IMR-90 (cell line): ENCODE results near the gene HOXD12. TPM values are rescaled to one million over a fixed set of nuclear protein-coding genes. Genes with fewer than 3 reads are reported as not detected.

Experiments used
- ATAC-seq: fragments of 200-7000 bp; cut with Tn5 transposase; 2 replicates; pipeline ENCODE4 v1.9.1; 2020; ENCODE audit warnings: low read depth, mild to moderate bottlenecking, moderate library complexity
- BruUV-seq: library from RNA; stranded (reverse); fragments of 400-500 nt; replicated peaks from 2 replicates; lab custom pipeline; 2021; lab: Mats Ljungman, UMichigan
- CTCF ChIA-PET: fragments of 300-600 bp; formaldehyde crosslinking; extraction: SDS; loops from one replicate; lab custom pipeline; 2021; ENCODE audit warnings: antibody characterized with exemption; lab: Yijun Ruan, JAX
- POLR2A ChIA-PET: fragments of 300-600 bp; sonication (Branson Sonifier 250); formaldehyde crosslinking; loops from one replicate; lab custom pipeline; 2022; ENCODE audit warnings: antibody characterized with exemption; ENCODE audit not compliant: unreplicated experiment; lab: Charles Lee
- DNase-seq: peaks from one replicate; pipeline ENCODE4 v3.0.0; 2013
- H2AFZ ChIP-seq: replicated peaks from 2 replicates; pipeline ENCODE3; 2013; ENCODE audit warnings: low read length, mild to moderate bottlenecking; ENCODE audit not compliant: poor library complexity
- H2AK5ac ChIP-seq: 2 replicates; pipeline ENCODE4 v1.6.1; 2013; ENCODE audit warnings: low read depth, low read length, inconsistent platforms
- H2AK9ac ChIP-seq: replicated peaks from 2 replicates; pipeline ENCODE3; 2013; ENCODE audit warnings: mild to moderate bottlenecking, low read depth, low read length, moderate library complexity; ENCODE audit not compliant: poor library complexity
- H2BK120ac ChIP-seq: 2 replicates; pipeline ENCODE4 v1.6.1; 2013; ENCODE audit warnings: low read depth, low read length, inconsistent platforms
- H2BK15ac ChIP-seq: 3 replicates; pipeline ENCODE4 v1.6.1; 2013; ENCODE audit warnings: low read depth, low read length, inconsistent platforms
- H2BK20ac ChIP-seq: 2 replicates; pipeline ENCODE4 v1.6.1; 2013; ENCODE audit warnings: low read depth, mild to moderate bottlenecking, inconsistent platforms, low read length, moderate library complexity
- H2BK5ac ChIP-seq: 2 replicates; pipeline ENCODE4 v1.6.1; 2013; ENCODE audit warnings: mild to moderate bottlenecking, low read depth, low read length, inconsistent platforms; ENCODE audit not compliant: poor library complexity, severe bottlenecking
- H3K14ac ChIP-seq: replicated peaks from 2 replicates; pipeline ENCODE4 v1.6.1; 2013; ENCODE audit warnings: low read depth, low read length, inconsistent platforms
- H3K18ac ChIP-seq: 2 replicates; pipeline ENCODE4 v1.6.1; 2013; ENCODE audit warnings: low read depth, low read length, control low read depth
- H3K23ac ChIP-seq: 2 replicates; pipeline ENCODE4 v1.6.1; 2013; ENCODE audit warnings: low read depth, low read length, inconsistent platforms
- H3K27ac ChIP-seq: 2 replicates; pipeline ENCODE4 v1.5.1; 2013; ENCODE audit warnings: mild to moderate bottlenecking, control low read depth, low read length; ENCODE audit not compliant: insufficient read depth
- H3K27me3 ChIP-seq: 2 replicates; pipeline ENCODE4 v1.6.1; 2013; ENCODE audit warnings: low read length; ENCODE audit not compliant: control insufficient read depth, insufficient read depth
- H3K36me3 ChIP-seq: 2 replicates; pipeline ENCODE4 v1.6.1; 2013; ENCODE audit warnings: low read length, mixed read lengths; ENCODE audit not compliant: control insufficient read depth, insufficient read depth
- H3K4ac ChIP-seq: 2 replicates; pipeline ENCODE4 v1.6.1; 2013; ENCODE audit warnings: low read depth, low read length, inconsistent platforms
- H3K4me1 ChIP-seq: 2 replicates; pipeline ENCODE4 v1.6.1; 2013; ENCODE audit warnings: low read length, mixed read lengths; ENCODE audit not compliant: control insufficient read depth, insufficient read depth
- H3K4me2 ChIP-seq: 2 replicates; pipeline ENCODE4 v1.6.1; 2013; ENCODE audit warnings: low read depth, mild to moderate bottlenecking, control low read depth, low read length, moderate library complexity
- H3K4me3 ChIP-seq: 2 replicates; pipeline ENCODE4 v1.5.1; 2013; ENCODE audit warnings: low read depth, mild to moderate bottlenecking, control low read depth, low read length, moderate library complexity; ENCODE audit not compliant: insufficient read depth
- H3K56ac ChIP-seq: 2 replicates; pipeline ENCODE4 v1.6.1; 2013; ENCODE audit warnings: low read length, inconsistent platforms; ENCODE audit not compliant: insufficient read depth; ENCODE audit errors: extremely low read depth
- H3K79me1 ChIP-seq, 2 experiments: 2 replicates each; pipeline ENCODE4 v1.6.1; 2013; ENCODE audit warnings: low read length in 2 of 2, inconsistent platforms in 1 of 2, low read depth in 1 of 2
- H3K9ac ChIP-seq: 2 replicates; pipeline ENCODE4 v1.6.1; 2013; ENCODE audit warnings: low read depth, low read length, control low read depth
- H3K9me1 ChIP-seq: 2 replicates; pipeline ENCODE4 v1.6.1; 2013; ENCODE audit warnings: low read length, inconsistent platforms; ENCODE audit not compliant: insufficient read depth
- H3K9me3 ChIP-seq: 2 replicates; pipeline ENCODE4 v1.6.1; 2013; ENCODE audit warnings: low read length; ENCODE audit not compliant: control insufficient read depth, insufficient read depth
- H4K20me1 ChIP-seq: 2 replicates; pipeline ENCODE4 v1.6.1; 2013; ENCODE audit warnings: low read length, inconsistent platforms; ENCODE audit not compliant: insufficient read depth
- H4K5ac ChIP-seq: 2 replicates; pipeline ENCODE4 v1.6.1; 2013; ENCODE audit warnings: mild to moderate bottlenecking, low read depth, low read length, control low read depth
- H4K8ac ChIP-seq, 2 experiments: 2 replicates each; pipeline ENCODE4 v1.6.1; 2013; ENCODE audit warnings: low read depth in 2 of 2, low read length in 2 of 2, control low read depth in 1 of 2, inconsistent platforms in 1 of 2
- H4K91ac ChIP-seq: 2 replicates; pipeline ENCODE4 v1.6.1; 2013; ENCODE audit warnings: low read depth, low read length, inconsistent platforms; ENCODE audit not compliant: insufficient read depth
- CEBPB ChIP-seq: IDR thresholded peaks from 2 replicates; pipeline ENCODE4 v1.6.1; 2012; ENCODE audit warnings: low read depth, low read length, improper control_type of control experiment
- CHD1 ChIP-seq: IDR thresholded peaks from 2 replicates; pipeline ENCODE4 v1.6.1; 2012; ENCODE audit warnings: low read depth, low read length, improper control_type of control experiment
- CTCF ChIP-seq: conservative IDR thresholded peaks from 2 replicates; pipeline ENCODE4 v1.5.1; 2012; ENCODE audit warnings: mild to moderate bottlenecking, low read depth, low read length, improper control_type of control experiment
- ELK1 ChIP-seq: fragments of 150-350 bp; IDR thresholded peaks from 2 replicates; pipeline ENCODE4 v1.6.1; 2016; ENCODE audit warnings: low read depth, mild to moderate bottlenecking, low read length, moderate library complexity, borderline replicate concordance
- FOS ChIP-seq: fragments of 150-350 bp; IDR thresholded peaks from 2 replicates; pipeline ENCODE4 v1.6.1; 2016; ENCODE audit warnings: low read depth, low read length
- MAFK ChIP-seq: IDR thresholded peaks from 2 replicates; pipeline ENCODE4 v1.6.1; 2012; ENCODE audit warnings: low read depth, low read length, improper control_type of control experiment
- MAZ ChIP-seq: IDR thresholded peaks from 2 replicates; pipeline ENCODE4 v1.6.1; 2012; ENCODE audit warnings: low read depth, mild to moderate bottlenecking, low read length, improper control_type of control experiment, moderate library complexity, borderline replicate concordance
- MXI1 ChIP-seq: IDR thresholded peaks from 2 replicates; pipeline ENCODE4 v1.6.1; 2012; ENCODE audit warnings: low read depth, mild to moderate bottlenecking, low read length, moderate library complexity, borderline replicate concordance
- POLR2A ChIP-seq: IDR thresholded peaks from 2 replicates; pipeline ENCODE4 v1.6.1; 2012; ENCODE audit warnings: mild to moderate bottlenecking, low read depth, low read length
- RAD21 ChIP-seq: IDR thresholded peaks from 2 replicates; pipeline ENCODE4 v1.6.1; 2012; ENCODE audit warnings: low read length, improper control_type of control experiment
- RCOR1 ChIP-seq: IDR thresholded peaks from 2 replicates; pipeline ENCODE4 v1.6.1; 2012; ENCODE audit warnings: mild to moderate bottlenecking, low read length, improper control_type of control experiment; ENCODE audit not compliant: insufficient replicate concordance
- RFX5 ChIP-seq: IDR thresholded peaks from 2 replicates; pipeline ENCODE4 v1.8.0; 2012; ENCODE audit warnings: low read depth, mild to moderate bottlenecking, low read length, moderate library complexity
- SMC3 ChIP-seq: fragments of 150-350 bp; IDR thresholded peaks from 2 replicates; pipeline ENCODE4 v1.6.1; 2016; ENCODE audit warnings: low read depth, mild to moderate bottlenecking, antibody characterized with exemption, low read length, moderate library complexity
- USF2 ChIP-seq: fragments of 150-350 bp; IDR thresholded peaks from 2 replicates; pipeline ENCODE4 v1.6.1; 2017; ENCODE audit warnings: mild to moderate bottlenecking, antibody characterized with exemption, low read length, low read depth
- WGBS, 2 experiments: methylation state at CpG; one replicate each; pipeline versions ENCODE4 v1.1.5 to v1.1.7; 2013; ENCODE audit warnings: missing lambda C conversion rate in 2 of 2; ENCODE audit not compliant: insufficient read length in 1 of 2; ENCODE audit errors: extremely low coverage in 2 of 2; 5-methylcytosine and 5-hydroxymethylcytosine counted together
- dilution Hi-C: fragments of 300-500 bp; cut with HindIII; formaldehyde crosslinking; loops from one replicate; pipeline ENCODE4 v1.14.3; 2018; ENCODE audit warnings: low sequenced_read_pairs; ENCODE audit not compliant: unreplicated experiment
- in situ Hi-C: fragments of 300-500 bp; cut with MboI; formaldehyde crosslinking; loops from 3 replicates; pipeline ENCODE4 v1.14.3; 2019; ENCODE audit warnings: low sequenced_read_pairs, inconsistent platforms, mixed read lengths
- intact Hi-C: fragments of 100-400 bp; cut with micrococcal nuclease; formaldehyde crosslinking; loops from 2 replicates; pipeline ENCODE4 v1.10.0; 2022
- polyA plus RNA-seq, 3 experiments: library from polyadenylated mRNA; depleted of rRNA; stranded (reverse); fragments of >200 nt; gene quantifications; 2 replicates each; pipeline ENCODE4 v1.2.3, GENCODE V29; 2012; ENCODE audit warnings: low replicate concordance in 1 of 3
- total RNA-seq: library from RNA; depleted of rRNA; stranded (reverse); fragments of >200 nt; gene quantifications from 2 replicates; pipeline ENCODE4 v1.2.3, GENCODE V29; 2012

HOXD12 gene
- total and polyA plus RNA-seq, 2 of the 4 experiments (the other 2 are of a cell fraction): not detected

GRCh38 chr2:176085861-176086771 lies 13.5 kb upstream of the HOXD12 start:
- no peaks in the 10 kb centered on the region for H3K36me3 ChIP-seq
- H3K18ac ChIP-seq: no peak overlapping the region
- WGBS, 2 experiments: 0% methylated on average over 8 of the region's 46 CpGs; no CpG with 5 or more reads in 1 of the 2 experiments
- H3K56ac ChIP-seq: no peak overlapping the region
- dilution Hi-C loops: no loop called here
- H3K9me3 ChIP-seq: peaks cover 19% of the 10 kb centered on the region
- no peak overlapping the region for H2BK5ac ChIP-seq
- no peak overlapping the region for H2AK5ac ChIP-seq
- intact Hi-C loops: loop anchor here (2.0 kb wide), 1 partner anchor 777 kb away; no protein-coding TSS in a partner anchor
- H2AFZ ChIP-seq: no peak overlapping the region
- no peak overlapping the region for H2BK120ac ChIP-seq
- H2BK15ac ChIP-seq: no peak overlapping the region
- in situ Hi-C loops: loop anchor here (25.0 kb wide), 2 partner anchors 1049 to 1349 kb away; no protein-coding TSS in a partner anchor
- no peak overlapping the region for H3K4me2 ChIP-seq
- H3K4ac ChIP-seq: no peak overlapping the region
- no peak overlapping the region for H4K5ac ChIP-seq
- H2AK9ac ChIP-seq: no peak overlapping the region
- CTCF ChIA-PET: interaction anchor here (1.0 kb wide), 1 partner anchor 396 kb away, joined by 8 read pairs; no protein-coding TSS in a partner anchor
- H3K14ac ChIP-seq: no peak overlapping the region
- DNase-seq: peak; percentile 34
- peaks cover 89% of the 10 kb centered on the region for H3K27me3 ChIP-seq
- H4K20me1 ChIP-seq: 0 out of 2 replicates have a peak, but pooled peaks cover under 1% of the 10 kb centered on the region
- BruUV-seq: no TSS peak
- H4K8ac ChIP-seq: no peak overlapping the region
- H3K23ac ChIP-seq: no peak overlapping the region
- H4K91ac ChIP-seq: no peak overlapping the region
- POLR2A ChIA-PET: no interaction called here
- H3K4me1 ChIP-seq: no peaks in the 10 kb centered on the region
- H3K79me1 ChIP-seq: no peaks in the 10 kb centered on the region
- no peak overlapping the region for H2BK20ac ChIP-seq
- ATAC-seq: 0 out of 2 replicates have a peak, but pooled peaks have one; percentile 13
- no peak overlapping the region for H3K9ac ChIP-seq
- H3K27ac ChIP-seq: no peak overlapping the region
- no peak overlapping the region for H3K4me3 ChIP-seq
- no peaks in the 10 kb centered on the region for H3K9me1 ChIP-seq
- no peak for TF ChIP-seq RCOR1
- peak; percentile 71 for TF ChIP-seq RAD21
- no peak for TF ChIP-seq USF2
- no peak for TF ChIP-seq RFX5
- TF ChIP-seq CEBPB: no peak
- no peak for TF ChIP-seq MXI1
- no peak for TF ChIP-seq MAZ
- TF ChIP-seq CTCF: peak; percentile 60
- TF ChIP-seq SMC3: peak; percentile 46
- no peak for TF ChIP-seq CHD1
- no peak for TF ChIP-seq MAFK
- no peak for TF ChIP-seq ELK1
- no peak for TF ChIP-seq POLR2A
- no peak for TF ChIP-seq FOS
